GM19372 (cell line): ENCODE results near the gene FAM174C.

Experiments used
- ATAC-seq: cut with Tn5 transposase; IDR thresholded peaks from one replicate; pipeline ENCODE4 v1.9.1; 2021; ENCODE audit warnings: mild to moderate bottlenecking, low read depth, moderate library complexity; ENCODE audit not compliant: unreplicated experiment

The FAM174C gene

GRCh38 chr19:1275260-1275975, at the start of gene FAM174C:
Gene FAM174C, plus strand, starts transcription at chr19:1275530. Its CDS starts 20 bp downstream, at chr19:1275550.
- ATAC-seq: peak; percentile 79

GRCh38 chr19:1226227-1226518, 49.2 kb upstream of the FAM174C start:
- ATAC-seq: no peak

GRCh38 chr19:1226522-1227303, 48.6 kb upstream of the FAM174C start:
- no peak for ATAC-seq

- ATAC-seq: no peak
Observed at GRCh38 chr19:1227304-1228054, 47.9 kb upstream of the FAM174C start.

GRCh38 chr19:1228161-1228957, 47.0 kb upstream of the FAM174C start:
- no peak for ATAC-seq

GRCh38 chr19:1229056-1229923, 46.0 kb upstream of the FAM174C start:
- no peak for ATAC-seq

- no peak for ATAC-seq
Observed at GRCh38 chr19:1229924-1230782, 45.2 kb upstream of the FAM174C start.

- no peak for ATAC-seq
Observed at GRCh38 chr19:1230783-1231489, 44.4 kb upstream of the FAM174C start.

- no peak for ATAC-seq
Observed at GRCh38 chr19:1231729-1232637, 43.3 kb upstream of the FAM174C start.

GRCh38 chr19:1232652-1233072, 42.7 kb upstream of the FAM174C start:
- no peak for ATAC-seq

GRCh38 chr19:1233115-1233667, 42.1 kb upstream of the FAM174C start:
- no peak for ATAC-seq

GRCh38 chr19:1234051-1234954, 41.0 kb upstream of the FAM174C start:
- no peak for ATAC-seq

- no peak for ATAC-seq
Observed at GRCh38 chr19:1234955-1235380, 40.4 kb upstream of the FAM174C start.

- no peak for ATAC-seq
Observed at GRCh38 chr19:1235625-1236538, 39.4 kb upstream of the FAM174C start.

- no peak for ATAC-seq
Observed at GRCh38 chr19:1236576-1236975, 38.8 kb upstream of the FAM174C start.
